Lower lobe of right lung (tissue), 2 donors: Measurements from ENCODE around the gene CPEB4. TPM values are rescaled to one million over a fixed set of nuclear protein-coding genes. Genes with fewer than 3 reads are reported as not detected.

Experiments used
- ATAC-seq, 2 donors: fragments of 200-7000 bp; cut with Tn5 transposase; one replicate each; pipeline ENCODE4 v1.9.1; 2020 to 2022; ENCODE audit warnings: mild to moderate bottlenecking in 2 of 2, moderate library complexity in 2 of 2
- DNase-seq: peaks from one replicate; pipeline ENCODE4 v3.0.0-alpha.2; 2020
- H3K27ac ChIP-seq: fragments of 200-600 bp; one replicate; pipeline ENCODE4 v1.8.0; 2022
- H3K27me3 ChIP-seq: fragments of 200-600 bp; one replicate; pipeline ENCODE4 v1.8.0; 2022; ENCODE audit warnings: low read depth
- H3K36me3 ChIP-seq: fragments of 200-600 bp; one replicate; pipeline ENCODE4 v1.8.0; 2022; ENCODE audit warnings: mild to moderate bottlenecking
- H3K4me1 ChIP-seq: fragments of 200-600 bp; one replicate; pipeline ENCODE4 v1.8.0; 2022
- H3K4me3 ChIP-seq: fragments of 200-600 bp; one replicate; pipeline ENCODE4 v1.8.0; 2022; ENCODE audit warnings: mild to moderate bottlenecking
- H3K9me3 ChIP-seq: fragments of 200-600 bp; one replicate; pipeline ENCODE4 v1.8.0; 2022
- CTCF ChIP-seq: fragments of 200-600 bp; IDR thresholded peaks from one replicate; pipeline ENCODE4 v1.8.0; 2022; ENCODE audit warnings: antibody characterized with exemption, mild to moderate bottlenecking
- intact Hi-C: fragments of 100-400 bp; cut with DNase I; formaldehyde crosslinking; loops from one replicate; pipeline ENCODE4 v1.11.0; 2022
- total RNA-seq: library from RNA; stranded (reverse); fragmentation: NEBNext Ultra II Directional; extraction: Animal tissue kit (Norgen Biotek cat#: 25700); gene quantifications from one replicate; pipeline ENCODE4 v1.2.1, GENCODE V29; 2021
- donor health status: DM: no; HTN: yes; CAD: no; lungs with severe emphysema.

CPEB4 gene
- total RNA-seq, 1 donor from 2014 or later, result 67.5 TPM

GRCh38 chr5:173984218-173984617 lies 96.1 kb downstream of the CPEB4 start:
- no peaks in the 10 kb centered on the region for H3K4me1 ChIP-seq
- intact Hi-C loops, result no loop called here
- H3K9me3 ChIP-seq, result no peaks in the 10 kb centered on the region
- no peak overlapping the region for H3K4me3 ChIP-seq
- H3K27ac ChIP-seq, result no peak overlapping the region
- ATAC-seq (no peak), DNase-seq (no peak)
- no peak for TF ChIP-seq CTCF
- H3K36me3 ChIP-seq, result no peaks in the 10 kb centered on the region
- H3K27me3 ChIP-seq, result peaks cover 9% of the 10 kb centered on the region

GRCh38 chr5:173988554-173989431 lies 100.6 kb downstream of the CPEB4 start, which contains the start of gene C5orf47:
C5orf47 (plus strand) TSS chr5:173989170; CDS start chr5:173989264, 94 bp downstream.
- ATAC-seq (peak in 1 of 2 donors; percentile 29), DNase-seq (no peak)
- Histone ChIP-seq H3K27me3 (no peaks in the 10 kb centered on the region), H3K27ac (no peak within 1 kb of the TSS), H3K9me3 (no peaks in the 10 kb centered on the region), H3K36me3 (no peaks in the 10 kb centered on the region), H3K4me3 (no peak within 1 kb of the TSS), H3K4me1 (no peaks in the 10 kb centered on the region)
- no peak for TF ChIP-seq CTCF
- intact Hi-C loops, result no loop called here

GRCh38 chr5:173989432-173990082 lies 101.4 kb downstream of the CPEB4 start:
- Histone ChIP-seq H3K9me3 (no peaks in the 10 kb centered on the region), H3K36me3 (no peaks in the 10 kb centered on the region), H3K4me1 (no peaks in the 10 kb centered on the region), H3K27me3 (no peaks in the 10 kb centered on the region), H3K27ac (no peak overlapping the region), H3K4me3 (no peak overlapping the region)
- ATAC-seq (peak in 1 of 2 donors; percentile 27), DNase-seq (no peak)
- intact Hi-C loops, result no loop called here
- no peak for TF ChIP-seq CTCF

- TF ChIP-seq CTCF, result no peak
- H3K27me3 ChIP-seq, result no peaks in the 10 kb centered on the region
- intact Hi-C loops, result no loop called here
- no peak overlapping the region for H3K27ac ChIP-seq
- H3K36me3 ChIP-seq, result no peaks in the 10 kb centered on the region
- no peak for DNase-seq
- H3K9me3 ChIP-seq, result no peaks in the 10 kb centered on the region
- H3K4me3 ChIP-seq, result no peak overlapping the region
- no peaks in the 10 kb centered on the region for H3K4me1 ChIP-seq
- no peak for ATAC-seq
Observed at GRCh38 chr5:173997331-173997730, 109.2 kb downstream of the CPEB4 start.

- DNase-seq (no peak), ATAC-seq (no peak)
- intact Hi-C loops, result no loop called here
- Histone ChIP-seq H3K4me3 (no peak overlapping the region), H3K36me3 (no peaks in the 10 kb centered on the region), H3K27ac (no peak overlapping the region), H3K4me1 (no peaks in the 10 kb centered on the region), H3K9me3 (no peaks in the 10 kb centered on the region), H3K27me3 (no peaks in the 10 kb centered on the region)
- no peak for TF ChIP-seq CTCF
Observed at GRCh38 chr5:173998531-173998930, 110.4 kb downstream of the CPEB4 start.
